Measurements from ENCODE around the gene WDR93. TPM values are rescaled to one million over a fixed set of nuclear protein-coding genes. Genes with fewer than 3 reads are reported as not detected.
"Not testable (repeated sequence)": the region's sequence is repeated elsewhere in the genome, so short reads cannot be mapped to it uniquely, and the experiment has no call there.

The WDR93 gene
- polyA plus RNA-seq, 10 donors = 0.07 to 0.37 (median 0.14) TPM

GRCh38 chr15:89769366-89769765 lies 78.8 kb downstream of the WDR93 start:
- DNase-seq = no peak

- DNase-seq = no peak
Measured at GRCh38 chr15:89770041-89770440, 79.4 kb downstream of the WDR93 start.

- DNase-seq = no peak
Measured at GRCh38 chr15:89772932-89773583, 82.4 kb downstream of the WDR93 start.

- no peak for DNase-seq
Measured at GRCh38 chr15:89774492-89774891, 83.9 kb downstream of the WDR93 start.

GRCh38 chr15:89775815-89776214 lies 85.2 kb downstream of the WDR93 start:
- DNase-seq = no peak

- DNase-seq = peak; percentile 71 to 95 (median 90)
Measured at GRCh38 chr15:89776274-89777072, 85.9 kb downstream of the WDR93 start, which contains the start of gene MESP2. Gene MESP2 (plus strand): TSS chr15:89776332. CDS start chr15:89776358, 26 bp downstream.

GRCh38 chr15:89777073-89777751 lies 86.6 kb downstream of the WDR93 start:
- no peak for DNase-seq

GRCh38 chr15:89777782-89778380 lies 87.3 kb downstream of the WDR93 start:
- DNase-seq = no peak

- no peak for DNase-seq
Measured at GRCh38 chr15:89778861-89779260, 88.2 kb downstream of the WDR93 start.

GRCh38 chr15:89780601-89781000 lies 90.0 kb downstream of the WDR93 start:
- DNase-seq = no peak

GRCh38 chr15:89781055-89781454 lies 90.4 kb downstream of the WDR93 start:
- DNase-seq = no peak

GRCh38 chr15:89781891-89782618 lies 91.4 kb downstream of the WDR93 start:
- DNase-seq = no peak

GRCh38 chr15:89782619-89782950 lies 92.0 kb downstream of the WDR93 start:
- not testable (repeated sequence) for DNase-seq

GRCh38 chr15:89783111-89783860 lies 92.7 kb downstream of the WDR93 start:
- no peak for DNase-seq

GRCh38 chr15:89783861-89784685 lies 93.5 kb downstream of the WDR93 start:
- DNase-seq = no peak

GRCh38 chr15:89784686-89784960 lies 94.0 kb downstream of the WDR93 start:
- no peak for DNase-seq

- no peak for DNase-seq
Measured at GRCh38 chr15:89785064-89785773, 94.6 kb downstream of the WDR93 start.

- peak in 1 of 3 donors; percentile 7 for DNase-seq
Measured at GRCh38 chr15:89785774-89786140, 95.1 kb downstream of the WDR93 start.

GRCh38 chr15:89787944-89788343 lies 97.3 kb downstream of the WDR93 start:
- no peak for DNase-seq

- DNase-seq = not testable (repeated sequence)
Measured at GRCh38 chr15:89788585-89788984, 98.0 kb downstream of the WDR93 start.

Measured in muscle of back (tissue), 11 donors.